ENCODE data around the gene GPS1.

GRCh38 chr17:82050152-82050760, 1.4 kb upstream of the GPS1 start:
- no peak for TF ChIP-seq KAT8 (IDR thresholded peaks at IDR 0.05; ENCODE audit: low read depth)
- no peak for TF ChIP-seq YY1 (IDR thresholded peaks at IDR 0.05; ENCODE audit: borderline replicate concordance in 1 of 3, control insufficient read depth in 1 of 3, extremely low read depth in 1 of 3, insufficient read depth in 3 of 3, insufficient read length in 1 of 3, insufficient replicate concordance in 2 of 3, low read depth in 1 of 3, low read length in 2 of 3)
- TF ChIP-seq CTCF (IDR thresholded peaks at IDR 0.05 in 2 of 3, conservative IDR thresholded peaks at IDR 0.05 in 1 of 3; ENCODE audit: insufficient read depth in 2 of 3, low read depth in 1 of 3, low read length in 3 of 3), result no peak
- TF ChIP-seq ZNF347 (CRISPR knock-in tag; IDR thresholded peaks at IDR 0.05; ENCODE audit: low read depth), result no peak
- TF ChIP-seq SREBF2 (CRISPR knock-in tag; IDR thresholded peaks at IDR 0.05), result no peak
- TF ChIP-seq PHB2 (IDR thresholded peaks at IDR 0.05; ENCODE audit: low read depth), result no peak
- TF ChIP-seq PYGO2 (tag; IDR thresholded peaks at IDR 0.05), result no peak
- TF ChIP-seq EZH2 (IDR thresholded peaks at IDR 0.05; ENCODE audit: borderline replicate concordance, low read depth, low read length), result no peak
- no peak for TF ChIP-seq ZEB2 (IDR thresholded peaks at IDR 0.05)

Data from K562 (cell line).